HEK293 (cell line): Measurements from ENCODE around the gene PBLD.
"Not testable (repeated sequence)": the region's sequence is repeated elsewhere in the genome, so short reads cannot be mapped to it uniquely, and the experiment has no call there.

Experiments used
- CTCF ChIA-PET: fragments of 350-600 bp; formaldehyde crosslinking; extraction: SDS; loops from one replicate; lab custom pipeline; 2021; ENCODE audit warnings: antibody characterized with exemption; lab: Yijun Ruan, JAX
- POLR2A ChIA-PET: fragments of 300-600 bp; formaldehyde crosslinking; extraction: SDS; loops from one replicate; lab custom pipeline; 2020; ENCODE audit warnings: antibody characterized with exemption, inconsistent platforms; lab: Yijun Ruan, JAX
- H3K27ac ChIP-seq: fragments of 200-500 bp; sonication (Bioruptor generic); 2 replicates; pipeline ENCODE4 v1.5.1; 2014; ENCODE audit warnings: low read depth, low read length, control low read depth, inconsistent platforms; ENCODE audit errors: extremely low read depth
- H3K36me3 ChIP-seq, 2 experiments: fragments of 200-500 bp in 1 of 2; sonication (Bioruptor generic) in 1 of 2; 1 replicate in 1 of 2; 2 replicates in 1 of 2; pipeline ENCODE4 v1.5.1; 2014 to 2017; ENCODE audit warnings: inconsistent platforms in 2 of 2, low read length in 2 of 2; ENCODE audit not compliant: control insufficient read depth in 2 of 2, insufficient read depth in 1 of 2
- H3K4me1 ChIP-seq: fragments of 200-500 bp; sonication (Bioruptor generic); 2 replicates; pipeline ENCODE4 v1.5.1; 2014; ENCODE audit warnings: mild to moderate bottlenecking, low read length, inconsistent platforms; ENCODE audit not compliant: control insufficient read depth, insufficient read depth
- H3K4me3 ChIP-seq: 2 replicates; pipeline ENCODE4 v1.5.1; 2011; ENCODE audit warnings: low read depth, mild to moderate bottlenecking, control low read depth, low read length, moderate library complexity
- H3K9me3 ChIP-seq: fragments of 200-500 bp; sonication (Bioruptor generic); 2 replicates; pipeline ENCODE4 v1.5.1; 2014; ENCODE audit warnings: low read depth, low read length, inconsistent platforms; ENCODE audit not compliant: control insufficient read depth, insufficient read depth
- HIC1 ChIP-seq: fragments of 450-650 bp; formaldehyde crosslinking; IDR thresholded peaks from 2 replicates; pipeline ENCODE4 v1.5.1; 2016; ENCODE audit warnings: missing biosample characterization, missing genetic modification characterization
- MYNN ChIP-seq: fragments of 450-650 bp; formaldehyde crosslinking; IDR thresholded peaks from 2 replicates; pipeline ENCODE4 v1.5.1; 2016; ENCODE audit warnings: missing biosample characterization, missing genetic modification characterization, borderline replicate concordance
- PRDM2 ChIP-seq: fragments of 450-650 bp; formaldehyde crosslinking; IDR thresholded peaks from 2 replicates; pipeline ENCODE4 v1.5.1; 2016; ENCODE audit warnings: missing biosample characterization, missing genetic modification characterization, borderline replicate concordance
- ZNF114 ChIP-seq: fragments of 450-650 bp; formaldehyde crosslinking; IDR thresholded peaks from 2 replicates; pipeline ENCODE4 v1.5.0; 2017; ENCODE audit warnings: missing biosample characterization, missing genetic modification characterization
- ZNF140 ChIP-seq: fragments of 450-650 bp; formaldehyde crosslinking; IDR thresholded peaks from 2 replicates; pipeline ENCODE4 v1.5.1; 2016; ENCODE audit warnings: missing biosample characterization, missing genetic modification characterization
- ZNF146 ChIP-seq: fragments of 450-650 bp; formaldehyde crosslinking; IDR thresholded peaks from 2 replicates; pipeline ENCODE4 v1.5.1; 2016; ENCODE audit warnings: missing biosample characterization, missing genetic modification characterization
- ZNF211 ChIP-seq: fragments of 450-650 bp; formaldehyde crosslinking; IDR thresholded peaks from 2 replicates; pipeline ENCODE4 v1.5.1; 2016; ENCODE audit warnings: low read depth, missing biosample characterization, missing genetic modification characterization
- ZNF324 ChIP-seq: fragments of 450-650 bp; formaldehyde crosslinking; IDR thresholded peaks from 2 replicates; pipeline ENCODE4 v1.5.1; 2016; ENCODE audit warnings: missing biosample characterization, missing genetic modification characterization
- ZNF394 ChIP-seq: fragments of 450-650 bp; formaldehyde crosslinking; IDR thresholded peaks from 2 replicates; pipeline ENCODE4 v1.5.1; 2016; ENCODE audit warnings: missing biosample characterization, missing genetic modification characterization, mild to moderate bottlenecking, moderate library complexity, borderline replicate concordance
- ZNF530 ChIP-seq: fragments of 450-650 bp; formaldehyde crosslinking; IDR thresholded peaks from 2 replicates; pipeline ENCODE4 v1.5.1; 2016; ENCODE audit warnings: low read depth, missing biosample characterization, missing genetic modification characterization
- ZNF596 ChIP-seq: fragments of 450-650 bp; IDR thresholded peaks from 2 replicates; pipeline ENCODE4 v1.5.0; 2018; ENCODE audit warnings: missing biosample characterization, mild to moderate bottlenecking, missing genetic modification characterization, moderate library complexity
- ZNF629 ChIP-seq: fragments of 450-650 bp; formaldehyde crosslinking; IDR thresholded peaks from 2 replicates; pipeline ENCODE4 v1.5.1; 2017; ENCODE audit warnings: missing biosample characterization, missing genetic modification characterization
- ZNF692 ChIP-seq: fragments of 450-650 bp; formaldehyde crosslinking; IDR thresholded peaks from 2 replicates; pipeline ENCODE4 v1.5.1; 2016; ENCODE audit warnings: missing biosample characterization, missing genetic modification characterization
- ZNF747 ChIP-seq: fragments of 450-650 bp; formaldehyde crosslinking; IDR thresholded peaks from 2 replicates; pipeline ENCODE4 v1.5.1; 2016; ENCODE audit warnings: missing biosample characterization, missing genetic modification characterization
- ZNF792 ChIP-seq: fragments of 450-650 bp; formaldehyde crosslinking; IDR thresholded peaks from 2 replicates; pipeline ENCODE4 v1.5.1; 2016; ENCODE audit warnings: missing biosample characterization, missing genetic modification characterization
- ZXDB ChIP-seq: fragments of 450-650 bp; formaldehyde crosslinking; IDR thresholded peaks from 2 replicates; pipeline ENCODE4 v1.5.1; 2016; ENCODE audit warnings: missing biosample characterization, missing genetic modification characterization
- TF ChIP-seq, protein P1 (sequence below): IDR thresholded peaks from 2 replicates; pipeline ENCODE4 v1.6.1; 2011; ENCODE audit warnings: mild to moderate bottlenecking, low read depth, low read length, borderline replicate concordance
- TF ChIP-seq, protein P2 (sequence below): fragments of 450-650 bp; formaldehyde crosslinking; IDR thresholded peaks from 2 replicates; pipeline ENCODE4 v1.5.1; 2016; ENCODE audit warnings: missing biosample characterization, missing genetic modification characterization, borderline replicate concordance

PBLD gene

DNA sequence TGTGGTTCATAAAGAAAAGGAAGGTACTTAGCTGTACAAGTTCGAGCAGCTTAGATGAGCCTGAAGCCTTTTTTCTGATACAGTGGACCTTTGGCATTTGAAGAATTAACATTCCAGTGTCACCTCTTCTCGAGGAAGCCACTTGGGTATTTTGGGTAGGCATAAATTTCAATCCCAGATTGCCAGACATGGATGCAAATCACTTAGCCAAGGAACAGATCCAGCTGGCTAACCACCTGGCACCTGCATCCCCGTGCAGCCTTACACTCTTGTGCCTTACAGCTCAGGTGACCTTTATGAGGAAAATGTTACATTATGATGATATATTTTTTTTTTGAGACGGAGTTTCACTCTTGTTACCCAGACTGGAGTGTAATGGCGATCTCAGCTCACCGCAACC is 84.8 kb downstream of the PBLD start (continued):
- TF ChIP-seq ZNF692 = no peak
- TF ChIP-seq ZNF324 = no peak

- POLR2A ChIA-PET, H3K27ac ChIP-seq, CTCF ChIA-PET, H3K4me1 ChIP-seq, H3K36me3 ChIP-seq, H3K4me3 ChIP-seq, H3K9me3 ChIP-seq: not testable (repeated sequence)
- peak; percentile 17; the same call in 1 of the 2 replicates for TF ChIP-seq ZNF394 (tag by site-specific recombination)
Measured at GRCh38 chr10:68246397-68246796, 86.3 kb downstream of the PBLD start.

DNA sequence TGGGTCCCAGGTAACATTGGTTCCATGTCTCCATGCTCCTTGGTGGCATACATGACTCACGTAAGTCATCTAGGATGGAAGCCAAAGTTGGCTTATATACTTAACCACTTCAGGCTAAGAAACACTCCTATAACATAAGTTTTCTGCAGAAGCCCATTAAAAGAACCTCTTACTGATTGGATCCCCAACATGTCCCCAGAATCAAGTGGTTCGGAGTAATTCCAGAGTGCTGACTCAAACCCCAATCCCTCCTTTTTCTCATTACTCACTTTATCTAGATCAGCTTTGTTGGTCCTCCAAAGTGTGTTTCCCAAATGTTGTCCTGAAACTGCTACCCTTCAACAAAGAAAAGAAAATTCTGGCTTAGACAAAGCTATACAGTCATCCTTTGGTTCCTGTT is 90.7 kb downstream of the PBLD start:
- Histone ChIP-seq H3K4me3 (no peak overlapping the region), H3K27ac (no peak overlapping the region)
- CTCF ChIA-PET = interaction anchor here (0.8 kb wide), 1 partner anchor 30 kb away, joined by 7 read pairs; no protein-coding TSS in a partner anchor
- TF ChIP-seq ZXDB (no peak), ZNF530 (tag by site-specific recombination) (no peak), ZNF114 (tag by site-specific recombination) (no peak), ZNF629 (tag by site-specific recombination) (no peak), ZNF140 (no peak), ZNF596 (tag by site-specific recombination) (no peak), ZNF211 (tag by site-specific recombination) (no peak), ZNF747 (tag by site-specific recombination) (no peak), HIC1 (tag by site-specific recombination) (no peak), ZNF792 (no peak), ZNF146 (tag by site-specific recombination) (no peak), MYNN (tag by site-specific recombination) (no peak), PRDM2 (tag by site-specific recombination) (no peak)
- TF ChIP-seq, protein P1, sequence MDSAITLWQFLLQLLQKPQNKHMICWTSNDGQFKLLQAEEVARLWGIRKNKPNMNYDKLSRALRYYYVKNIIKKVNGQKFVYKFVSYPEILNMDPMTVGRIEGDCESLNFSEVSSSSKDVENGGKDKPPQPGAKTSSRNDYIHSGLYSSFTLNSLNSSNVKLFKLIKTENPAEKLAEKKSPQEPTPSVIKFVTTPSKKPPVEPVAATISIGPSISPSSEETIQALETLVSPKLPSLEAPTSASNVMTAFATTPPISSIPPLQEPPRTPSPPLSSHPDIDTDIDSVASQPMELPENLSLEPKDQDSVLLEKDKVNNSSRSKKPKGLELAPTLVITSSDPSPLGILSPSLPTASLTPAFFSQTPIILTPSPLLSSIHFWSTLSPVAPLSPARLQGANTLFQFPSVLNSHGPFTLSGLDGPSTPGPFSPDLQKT = no peak
- TF ChIP-seq, protein P2, sequence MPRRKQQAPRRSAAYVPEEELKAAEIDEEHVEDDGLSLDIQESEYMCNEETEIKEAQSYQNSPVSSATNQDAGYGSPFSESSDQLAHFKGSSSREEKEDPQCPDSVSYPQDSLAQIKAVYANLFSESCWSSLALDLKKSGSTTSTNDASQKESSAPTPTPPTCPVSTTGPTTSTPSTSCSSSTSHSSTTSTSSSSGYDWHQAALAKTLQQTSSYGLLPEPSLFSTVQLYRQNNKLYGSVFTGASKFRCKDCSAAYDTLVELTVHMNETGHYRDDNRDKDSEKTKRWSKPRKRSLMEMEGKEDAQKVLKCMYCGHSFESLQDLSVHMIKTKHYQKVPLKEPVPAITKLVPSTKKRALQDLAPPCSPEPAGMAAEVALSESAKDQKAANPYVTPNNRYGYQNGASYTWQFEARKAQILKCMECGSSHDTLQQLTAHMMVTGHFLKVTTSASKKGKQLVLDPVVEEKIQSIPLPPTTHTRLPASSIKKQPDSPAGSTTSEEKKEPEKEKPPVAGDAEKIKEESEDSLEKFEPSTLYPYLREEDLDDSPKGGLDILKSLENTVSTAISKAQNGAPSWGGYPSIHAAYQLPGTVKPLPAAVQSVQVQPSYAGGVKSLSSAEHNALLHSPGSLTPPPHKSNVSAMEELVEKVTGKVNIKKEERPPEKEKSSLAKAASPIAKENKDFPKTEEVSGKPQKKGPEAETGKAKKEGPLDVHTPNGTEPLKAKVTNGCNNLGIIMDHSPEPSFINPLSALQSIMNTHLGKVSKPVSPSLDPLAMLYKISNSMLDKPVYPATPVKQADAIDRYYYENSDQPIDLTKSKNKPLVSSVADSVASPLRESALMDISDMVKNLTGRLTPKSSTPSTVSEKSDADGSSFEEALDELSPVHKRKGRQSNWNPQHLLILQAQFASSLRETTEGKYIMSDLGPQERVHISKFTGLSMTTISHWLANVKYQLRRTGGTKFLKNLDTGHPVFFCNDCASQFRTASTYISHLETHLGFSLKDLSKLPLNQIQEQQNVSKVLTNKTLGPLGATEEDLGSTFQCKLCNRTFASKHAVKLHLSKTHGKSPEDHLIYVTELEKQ (tag by site-specific recombination) = no peak
- TF ChIP-seq, all 188 proteins: peak for 0
- no peaks in the 10 kb centered on the region for H3K9me3 ChIP-seq
- H3K36me3 ChIP-seq = no peaks in the 10 kb centered on the region
- POLR2A ChIA-PET = no interaction called here
- no peaks in the 10 kb centered on the region for H3K4me1 ChIP-seq
